ENCODE results near the gene THOC6.

Gene THOC6

GRCh38 chr16:3059723-3060242 lies 35.9 kb downstream of the THOC6 start:
- ChIA-PET CTCF (interaction anchor here (0.6 to 2.1 kb wide), 6 partner anchors 10 to 63 kb away, joined by 3 to 14 read pairs (median 4); partner anchors contain the start of gene ZSCAN10), POLR2A (interaction anchor here (0.9 to 2.6 kb wide), 10 partner anchors 14 to 88 kb away, joined by 3 to 12 read pairs (median 5); partner anchors contain the start of genes HCFC1R1, THOC6 and ZNF205)
- DNase-seq (ENCODE audit: extremely low spot score), result no peak
- no peak for TF ChIP-seq SP1 (IDR thresholded peaks at IDR 0.05)

DNA sequence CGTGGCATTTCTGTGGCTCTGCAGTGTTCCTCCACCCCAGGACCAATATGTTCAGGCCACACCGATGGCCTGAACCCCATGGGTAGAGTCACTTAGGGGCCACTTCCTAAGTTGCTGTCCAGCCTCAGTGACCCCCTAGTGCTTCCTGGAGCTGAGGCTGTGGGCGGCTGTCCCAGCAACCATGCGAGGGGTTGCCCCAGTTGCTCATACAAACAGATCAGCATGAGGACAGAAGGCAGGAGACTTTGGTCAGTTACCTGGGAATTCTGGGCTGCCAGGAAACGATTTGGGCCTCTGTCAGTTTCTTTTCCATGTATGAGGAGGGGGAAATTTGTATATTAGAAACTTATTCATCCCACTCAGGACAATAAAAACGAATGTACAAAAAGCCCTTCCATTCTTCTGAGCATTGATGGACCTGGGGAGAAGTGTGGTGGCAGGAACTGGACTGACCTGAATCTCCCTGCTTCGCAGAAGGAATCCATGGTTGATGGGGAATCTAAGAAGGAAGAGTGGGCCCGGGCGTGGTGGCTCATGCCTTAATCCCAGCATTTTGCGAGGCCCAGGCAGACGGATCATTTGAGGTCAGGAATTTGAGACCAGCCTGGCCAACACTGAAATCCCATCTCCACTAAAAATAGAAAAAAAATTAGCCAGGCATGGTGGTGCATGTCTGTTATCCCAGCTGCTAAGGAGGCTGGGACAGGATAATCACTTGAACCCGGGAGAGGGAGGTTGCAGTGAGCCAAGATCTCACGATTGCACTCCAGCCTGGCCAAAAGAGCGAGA lies 36.7 kb downstream of the THOC6 start:
- ChIA-PET POLR2A (interaction anchor here (0.9 to 2.6 kb wide), 4 partner anchors 29 to 51 kb away, joined by 3 to 12 read pairs (median 8); partner anchors contain the start of genes HCFC1R1, THOC6 and ZNF205), CTCF (no interaction called here)
- TF ChIP-seq FOXK2 (IDR thresholded peaks at IDR 0.05), result no peak

GRCh38 chr16:3062553-3062952 lies 38.7 kb downstream of the THOC6 start:
- no peak for DNase-seq (ENCODE audit: extremely low spot score)
- POLR2A ChIA-PET, result interaction anchor here (1.3 kb wide), 1 partner anchor 82 kb away, joined by 3 read pairs; the partner anchor contains the start of gene PKMYT1
- TF ChIP-seq FOXA1 (IDR thresholded peaks at IDR 0.05), result no peak
- no peak for TF ChIP-seq ELF4 (IDR thresholded peaks at IDR 0.05)
- TF ChIP-seq TARDBP (IDR thresholded peaks at IDR 0.05), result no peak
- no peak for TF ChIP-seq SP1 (IDR thresholded peaks at IDR 0.05)
- no peak for TF ChIP-seq ARNT (IDR thresholded peaks at IDR 0.05)
- TF ChIP-seq ZNF384 (IDR thresholded peaks at IDR 0.05), result no peak; the same call in 1 of the 2 replicates
- TF ChIP-seq FOXK2 (IDR thresholded peaks at IDR 0.05), result no peak
- TF ChIP-seq, protein P1, sequence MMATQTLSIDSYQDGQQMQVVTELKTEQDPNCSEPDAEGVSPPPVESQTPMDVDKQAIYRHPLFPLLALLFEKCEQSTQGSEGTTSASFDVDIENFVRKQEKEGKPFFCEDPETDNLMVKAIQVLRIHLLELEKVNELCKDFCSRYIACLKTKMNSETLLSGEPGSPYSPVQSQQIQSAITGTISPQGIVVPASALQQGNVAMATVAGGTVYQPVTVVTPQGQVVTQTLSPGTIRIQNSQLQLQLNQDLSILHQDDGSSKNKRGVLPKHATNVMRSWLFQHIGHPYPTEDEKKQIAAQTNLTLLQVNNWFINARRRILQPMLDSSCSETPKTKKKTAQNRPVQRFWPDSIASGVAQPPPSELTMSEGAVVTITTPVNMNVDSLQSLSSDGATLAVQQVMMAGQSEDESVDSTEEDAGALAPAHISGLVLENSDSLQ (IDR thresholded peaks at IDR 0.05), result no peak
- TF ChIP-seq SUZ12 (IDR thresholded peaks at IDR 0.05), result no peak
- no peak for TF ChIP-seq NFRKB (IDR thresholded peaks at IDR 0.05)
- no peak for TF ChIP-seq L3MBTL2 (conservative IDR thresholded peaks at IDR 0.05)
- TF ChIP-seq HDGF (IDR thresholded peaks at IDR 0.05; ENCODE audit: borderline replicate concordance), result no peak
- TF ChIP-seq FOXM1 (IDR thresholded peaks at IDR 0.05; ENCODE audit: borderline replicate concordance), result no peak
- TF ChIP-seq LEF1 (IDR thresholded peaks at IDR 0.05; ENCODE audit: borderline replicate concordance), result no peak
- no peak for TF ChIP-seq CTBP1 (IDR thresholded peaks at IDR 0.05; ENCODE audit: borderline replicate concordance)
- no peak for TF ChIP-seq BHLHE40 (IDR thresholded peaks at IDR 0.05; ENCODE audit: borderline replicate concordance)
- CTCF ChIA-PET, result interaction anchor here (0.6 kb wide), 1 partner anchor 15 kb away, joined by 3 read pairs; no protein-coding TSS in a partner anchor

More for the DNA sequence above, 36.7 kb downstream of the THOC6 start:
- no peak for DNase-seq (ENCODE audit: extremely low spot score)

DNA sequence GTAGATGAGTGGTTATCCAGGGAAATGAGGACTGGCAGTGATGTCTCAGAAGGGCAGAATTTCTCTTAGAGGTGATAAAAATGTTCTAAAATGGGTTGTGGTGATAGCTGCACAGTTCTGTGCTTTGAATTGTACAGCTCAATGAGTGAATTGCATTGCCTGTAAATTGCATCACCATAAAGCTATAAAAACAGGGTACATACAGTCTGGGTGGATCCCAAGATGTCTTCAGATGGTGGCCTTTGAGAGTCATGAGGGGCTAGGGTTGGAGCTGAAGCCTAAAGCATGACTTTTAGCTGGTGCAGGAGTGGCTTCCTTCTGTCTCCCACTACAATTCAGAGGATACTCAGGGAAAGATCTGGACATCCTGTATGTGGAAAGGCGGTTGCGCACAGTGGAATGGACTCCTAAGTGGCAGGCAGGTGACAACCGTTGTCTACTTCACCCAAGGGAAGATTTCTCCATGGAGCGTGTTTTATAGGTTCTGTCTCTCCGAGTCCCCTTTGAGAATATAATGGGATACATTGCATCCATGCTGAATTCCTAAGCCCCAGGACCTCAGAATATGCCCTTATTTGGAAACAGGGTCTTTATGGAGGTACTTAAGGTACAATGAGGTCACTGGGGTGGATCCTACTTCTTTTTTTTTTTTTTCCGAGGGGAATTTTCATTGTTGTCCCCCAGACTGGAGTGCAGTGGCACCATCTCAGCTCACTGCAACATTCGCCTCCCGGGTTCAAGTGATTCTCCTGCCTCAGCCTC lies 40.0 kb downstream of the THOC6 start:
- CTCF ChIA-PET, result no interaction called here
- POLR2A ChIA-PET, result interaction anchor here (1.3 to 1.6 kb wide), 2 partner anchors 71 to 84 kb away, joined by 3 to 4 read pairs; partner anchors contain the start of genes PKMYT1 and ZNF213
- no peak for TF ChIP-seq SUZ12 (IDR thresholded peaks at IDR 0.05)
- no peak for DNase-seq (ENCODE audit: extremely low spot score)

DNA sequence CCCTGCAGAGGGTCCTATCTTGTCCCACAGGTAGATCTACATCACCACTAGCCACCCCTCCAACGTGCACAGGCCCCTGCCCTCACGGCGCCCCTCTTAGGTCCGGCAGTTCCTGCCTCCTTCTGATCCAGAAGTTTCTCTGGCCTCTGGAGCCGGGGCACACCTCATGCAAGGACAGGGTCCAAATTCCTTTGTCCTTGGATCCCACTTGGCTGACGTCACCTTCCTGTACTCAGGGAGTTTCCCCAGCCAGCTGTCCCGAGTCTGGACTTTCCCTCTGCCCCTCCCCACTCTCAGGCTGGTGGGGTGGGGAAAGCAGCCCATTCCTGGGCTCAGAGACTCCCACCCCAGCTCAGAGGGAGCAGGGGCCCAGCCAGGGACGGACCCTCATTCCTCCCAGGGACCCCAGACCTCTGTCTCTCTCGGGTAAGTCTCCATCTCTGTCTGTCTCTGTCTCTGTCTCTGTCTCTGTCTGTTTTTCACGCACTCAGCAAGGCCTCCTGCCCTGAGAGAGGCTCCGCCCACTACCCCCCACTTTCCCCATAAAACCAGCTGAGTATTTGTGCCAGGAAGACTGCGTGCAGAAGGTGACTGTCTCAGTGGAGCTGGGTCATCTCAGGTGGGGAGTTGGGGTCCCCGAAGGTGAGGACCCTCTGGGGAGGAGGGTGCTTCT lies 41.4 kb downstream of the THOC6 start, which contains the start of gene IL32:
Gene IL32, plus strand, starts transcription at position 572 of the 673 bp plus-strand sequence. CDS start 172 bp downstream, outside the sequence.
- DNase-seq (ENCODE audit: extremely low spot score), result no peak
- CTCF ChIA-PET, result no interaction called here
- POLR2A ChIA-PET, result interaction anchor here (1.6 kb wide), 1 partner anchor 70 kb away, joined by 4 read pairs; the partner anchor contains the start of gene ZNF213
- TF ChIP-seq LEF1 (IDR thresholded peaks at IDR 0.05; ENCODE audit: borderline replicate concordance) (no peak), FOXM1 (IDR thresholded peaks at IDR 0.05; ENCODE audit: borderline replicate concordance) (no peak), ELF4 (IDR thresholded peaks at IDR 0.05) (no peak), TARDBP (IDR thresholded peaks at IDR 0.05) (no peak), SUZ12 (IDR thresholded peaks at IDR 0.05) (no peak), SP1 (IDR thresholded peaks at IDR 0.05) (no peak), BHLHE40 (IDR thresholded peaks at IDR 0.05; ENCODE audit: borderline replicate concordance) (no peak), FOXK2 (IDR thresholded peaks at IDR 0.05) (no peak), NFRKB (IDR thresholded peaks at IDR 0.05) (no peak), FOXA1 (IDR thresholded peaks at IDR 0.05) (no peak), HDGF (IDR thresholded peaks at IDR 0.05; ENCODE audit: borderline replicate concordance) (no peak), CTBP1 (IDR thresholded peaks at IDR 0.05; ENCODE audit: borderline replicate concordance) (no peak), ARNT (IDR thresholded peaks at IDR 0.05) (no peak), L3MBTL2 (conservative IDR thresholded peaks at IDR 0.05) (no peak)
- TF ChIP-seq, protein P1 (IDR thresholded peaks at IDR 0.05), result no peak

- no peak for DNase-seq (ENCODE audit: extremely low spot score)
- ChIA-PET POLR2A (interaction anchor here (1.6 kb wide), 1 partner anchor 69 kb away, joined by 4 read pairs; the partner anchor contains the start of gene ZNF213), CTCF (no interaction called here)
- no peak for TF ChIP-seq TARDBP (IDR thresholded peaks at IDR 0.05)
- no peak for TF ChIP-seq L3MBTL2 (conservative IDR thresholded peaks at IDR 0.05)
- TF ChIP-seq CTBP1 (IDR thresholded peaks at IDR 0.05; ENCODE audit: borderline replicate concordance), result no peak
- no peak for TF ChIP-seq ARNT (IDR thresholded peaks at IDR 0.05)
Measured at GRCh38 chr16:3065742-3066439, 42.1 kb downstream of the THOC6 start.
